Ovary (tissue), 9 donors: ENCODE data around the gene LARGE1. TPM values are rescaled to one million over a fixed set of nuclear protein-coding genes. Genes with fewer than 3 reads are reported as not detected.

Experiments
- DNase-seq, 5 donors: peaks; one replicate each; pipeline ENCODE4 v3.0.0-alpha.2; 2019 to 2020
- H3K27ac ChIP-seq, 2 donors: fragments of 200-600 bp; one replicate each; pipeline versions ENCODE4 v1.5.1 to v1.8.0; 2019 to 2022
- H3K27me3 ChIP-seq: fragments of 200-600 bp; one replicate; pipeline ENCODE4 v1.8.0; 2022
- H3K36me3 ChIP-seq: fragments of 200-600 bp; sonication (generic); one replicate; pipeline ENCODE4 v1.5.1; 2019
- H3K4me1 ChIP-seq: one replicate; pipeline ENCODE4 v1.8.1; 2013; ENCODE audit warnings: mild to moderate bottlenecking, moderate library complexity; ENCODE audit not compliant: insufficient read depth
- H3K4me3 ChIP-seq: fragments of 200-600 bp; sonication (generic); one replicate; pipeline ENCODE4 v1.5.1; 2017
- H3K9me3 ChIP-seq, 2 donors: fragments of 200-600 bp in 1 of 2; sonication (generic) in 1 of 2; one replicate each; pipeline versions ENCODE4 v1.5.1 to v1.8.1; 2013 to 2019; ENCODE audit warnings: mild to moderate bottlenecking in 1 of 2, moderate library complexity in 1 of 2
- EP300 ChIP-seq: sonication (generic); formaldehyde crosslinking; IDR thresholded peaks from one replicate; pipeline ENCODE4 v1.6.1; 2017; ENCODE audit warnings: antibody characterized with exemption
- POLR2A ChIP-seq: fragments of 450-650 bp; IDR thresholded peaks from one replicate; pipeline ENCODE4 v1.6.1; 2017; ENCODE audit warnings: antibody characterized with exemption, mild to moderate bottlenecking, moderate library complexity
- WGBS, 3 donors: extraction: QIAGEN DNeasy Blood & Tissue Kit in 1 of 3; methylation state at CpG; one replicate each; pipeline versions ENCODE4 v1.1.5 to v1.1.7; 2013 to 2017; 5-methylcytosine and 5-hydroxymethylcytosine counted together
- intact Hi-C, 4 donors: fragments of 100-400 bp; cut with DNase I; formaldehyde crosslinking; loops; one replicate each; pipeline versions ENCODE4 v1.11.0 to v1.15.1; 2022 to 2023
- polyA plus RNA-seq, 2 donors: library from polyadenylated mRNA; stranded (reverse); fragments of 200-250 nt in 1 of 2; fragments of 350-450 nt in 1 of 2; fragmentation: Illumina TruSeq in 1 of 2; extraction: RNeasy Lipid Tissue Mini Kit (QIAGEN cat#74804) in 1 of 2; gene quantifications; one replicate each; pipeline ENCODE4 v1.2.3, GENCODE V29; 2013 to 2014
- total RNA-seq, 7 donors: library from RNA; depleted of rRNA in 2 of 7; stranded (reverse); fragments of >200 nt in 2 of 7; fragmentation: NEBNext Ultra II Directional in 3 of 7; extraction: Animal tissue kit (Norgen Biotek cat#: 25700) in 3 of 7; gene quantifications; one replicate each; pipeline versions ENCODE4 v1.1.0 to v1.2.4, GENCODE V29; 2016 to 2023
- TF ChIP-seq, protein P1 (sequence below), 3 donors: fragments of 450-650 bp in 2 of 3; fragments of 200-600 bp in 1 of 3; IDR thresholded peaks; one replicate each; pipeline versions ENCODE4 v1.5.1 to v1.8.0; 2016 to 2022; ENCODE audit warnings: antibody characterized with exemption in 3 of 3, mild to moderate bottlenecking in 1 of 3
- donor health status: DM: no; HTN: no; CAD: no; lungs with moderate emphysema.
- donor health status: DM: no; HTN: no; CAD: no.
- donor health status: Bipolar disorder and iron deficiency.
- donor health status: DM: yes; HTN: yes; CAD: no.
- donor health status: DM: no; HTN: no; CAD: no.
- donor health status: DM: yes; HTN: yes; CAD: no.

The LARGE1 gene
- total and polyA plus RNA-seq, 9 donors = 13.4 to 67.6 (median 36.8) TPM

DNA sequence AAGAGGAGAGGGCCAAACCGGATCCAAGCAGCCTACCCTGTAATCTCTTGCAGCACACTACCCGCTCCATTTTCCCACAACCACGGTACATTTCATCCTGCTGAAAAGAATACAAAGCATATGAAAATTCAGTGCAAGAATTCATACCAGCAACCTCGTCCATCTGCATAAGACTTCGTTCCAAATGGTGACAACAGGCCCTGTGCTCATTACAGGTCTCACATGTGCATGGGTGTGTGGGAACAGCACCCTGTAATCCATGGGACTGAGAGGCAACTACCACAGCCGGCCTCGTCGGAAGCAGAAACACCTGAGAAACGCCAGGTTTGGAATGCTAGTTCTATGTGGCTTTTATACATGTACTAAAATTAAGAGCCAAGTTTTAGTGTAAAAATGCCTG is 52.3 kb downstream of the LARGE1 start:
- no peak for DNase-seq
- Histone ChIP-seq H3K27ac (no peak overlapping the region), H3K4me3 (no peak overlapping the region), H3K9me3 (no peaks in the 10 kb centered on the region), H3K27me3 (no peaks in the 10 kb centered on the region), H3K36me3 (no peaks in the 10 kb centered on the region), H3K4me1 (peaks cover 22% of the 10 kb centered on the region)
- WGBS, 3 donors = 97 to 98% (median 98%) methylated on average over 9 of the region's 9 CpGs
- TF ChIP-seq POLR2A (no peak), EP300 (no peak)
- TF ChIP-seq, protein P1, sequence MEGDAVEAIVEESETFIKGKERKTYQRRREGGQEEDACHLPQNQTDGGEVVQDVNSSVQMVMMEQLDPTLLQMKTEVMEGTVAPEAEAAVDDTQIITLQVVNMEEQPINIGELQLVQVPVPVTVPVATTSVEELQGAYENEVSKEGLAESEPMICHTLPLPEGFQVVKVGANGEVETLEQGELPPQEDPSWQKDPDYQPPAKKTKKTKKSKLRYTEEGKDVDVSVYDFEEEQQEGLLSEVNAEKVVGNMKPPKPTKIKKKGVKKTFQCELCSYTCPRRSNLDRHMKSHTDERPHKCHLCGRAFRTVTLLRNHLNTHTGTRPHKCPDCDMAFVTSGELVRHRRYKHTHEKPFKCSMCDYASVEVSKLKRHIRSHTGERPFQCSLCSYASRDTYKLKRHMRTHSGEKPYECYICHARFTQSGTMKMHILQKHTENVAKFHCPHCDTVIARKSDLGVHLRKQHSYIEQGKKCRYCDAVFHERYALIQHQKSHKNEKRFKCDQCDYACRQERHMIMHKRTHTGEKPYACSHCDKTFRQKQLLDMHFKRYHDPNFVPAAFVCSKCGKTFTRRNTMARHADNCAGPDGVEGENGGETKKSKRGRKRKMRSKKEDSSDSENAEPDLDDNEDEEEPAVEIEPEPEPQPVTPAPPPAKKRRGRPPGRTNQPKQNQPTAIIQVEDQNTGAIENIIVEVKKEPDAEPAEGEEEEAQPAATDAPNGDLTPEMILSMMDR (IDR thresholded peaks at IDR 0.05) = no peak
- intact Hi-C loops = loop anchor here in 1 of 4 donors (5.0 kb wide), 1 partner anchor 39 kb away; no protein-coding TSS in a partner anchor

DNA sequence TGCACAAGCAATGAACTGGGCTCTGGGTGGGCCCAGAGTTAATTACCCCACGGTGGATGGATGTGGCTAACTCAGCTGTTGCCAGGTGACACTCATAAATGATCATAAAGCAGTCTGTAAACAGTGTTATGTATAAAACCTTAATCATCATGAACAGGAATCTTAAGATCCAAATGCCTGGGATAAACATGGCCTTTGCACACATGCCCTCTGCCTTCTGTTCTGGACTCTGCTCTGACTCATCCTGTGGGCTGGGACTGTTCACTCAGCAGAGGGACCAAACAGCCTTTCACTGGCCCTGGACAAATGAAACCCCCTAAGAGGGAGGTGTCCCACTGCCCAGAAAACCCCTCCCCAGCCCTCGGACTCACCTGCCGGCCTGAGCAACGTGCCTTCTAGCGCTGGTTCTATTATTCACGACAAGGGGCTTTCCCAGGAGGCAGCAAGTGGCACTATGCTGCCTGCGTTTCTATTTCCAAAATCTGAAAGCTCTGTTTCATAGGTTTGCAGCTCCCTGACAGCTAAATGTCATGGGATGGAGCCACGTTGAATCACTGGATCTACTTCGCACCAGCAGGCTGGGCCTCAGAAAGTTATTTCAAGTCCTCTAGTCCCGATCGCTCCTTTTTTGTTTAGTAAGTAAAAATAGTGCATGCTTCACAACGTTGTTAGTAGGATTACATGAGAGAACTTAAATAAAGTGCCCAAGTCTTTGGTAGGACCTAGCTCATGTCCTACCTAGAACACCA is 53.0 kb downstream of the LARGE1 start:
- no peak overlapping the region for H3K4me3 ChIP-seq
- WGBS, 3 donors = 72 to 75% (median 74%) methylated on average over 12 of the region's 12 CpGs
- no peaks in the 10 kb centered on the region for H3K9me3 ChIP-seq
- no peaks in the 10 kb centered on the region for H3K36me3 ChIP-seq
- no peak overlapping the region for H3K27ac ChIP-seq
- DNase-seq = no peak
- intact Hi-C loops = loop anchor here in 1 of 4 donors (5.0 kb wide), 1 partner anchor 40 kb away; no protein-coding TSS in a partner anchor
- no peaks in the 10 kb centered on the region for H3K27me3 ChIP-seq
- H3K4me1 ChIP-seq = peaks cover 22% of the 10 kb centered on the region
- TF ChIP-seq POLR2A = no peak

DNA sequence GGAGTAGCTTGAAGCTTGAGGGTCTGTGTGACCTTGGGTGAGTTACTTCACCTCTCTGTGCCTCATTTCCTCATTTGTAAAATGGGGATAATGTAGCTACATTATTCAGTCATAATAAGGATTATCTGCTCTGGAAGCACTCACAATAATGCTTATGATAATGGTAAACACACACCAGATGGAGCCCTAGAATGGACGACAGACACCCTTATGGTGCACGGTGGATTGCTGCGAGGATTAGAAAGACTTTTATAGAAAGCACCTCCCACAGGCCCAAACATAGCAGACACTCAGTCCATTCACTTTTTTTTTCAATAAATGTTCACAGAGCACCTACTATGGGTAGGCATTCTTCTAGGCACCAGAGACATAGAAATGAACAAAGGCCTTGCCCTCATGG is 53.8 kb downstream of the LARGE1 start:
- no peaks in the 10 kb centered on the region for H3K27me3 ChIP-seq
- no peaks in the 10 kb centered on the region for H3K9me3 ChIP-seq
- no peaks in the 10 kb centered on the region for H3K36me3 ChIP-seq
- WGBS, 3 donors = 87 to 90% (median 88%) methylated on average over 3 of the region's 3 CpGs
- intact Hi-C loops = loop anchor here in 1 of 4 donors (5.0 kb wide), 1 partner anchor 41 kb away; no protein-coding TSS in a partner anchor
- H3K4me3 ChIP-seq = no peak overlapping the region
- H3K27ac ChIP-seq = no peak overlapping the region
- H3K4me1 ChIP-seq = peaks cover 22% of the 10 kb centered on the region
- TF ChIP-seq POLR2A (no peak), EP300 (no peak)
- TF ChIP-seq, protein P1 (IDR thresholded peaks at IDR 0.05) = no peak
- DNase-seq = no peak

DNA sequence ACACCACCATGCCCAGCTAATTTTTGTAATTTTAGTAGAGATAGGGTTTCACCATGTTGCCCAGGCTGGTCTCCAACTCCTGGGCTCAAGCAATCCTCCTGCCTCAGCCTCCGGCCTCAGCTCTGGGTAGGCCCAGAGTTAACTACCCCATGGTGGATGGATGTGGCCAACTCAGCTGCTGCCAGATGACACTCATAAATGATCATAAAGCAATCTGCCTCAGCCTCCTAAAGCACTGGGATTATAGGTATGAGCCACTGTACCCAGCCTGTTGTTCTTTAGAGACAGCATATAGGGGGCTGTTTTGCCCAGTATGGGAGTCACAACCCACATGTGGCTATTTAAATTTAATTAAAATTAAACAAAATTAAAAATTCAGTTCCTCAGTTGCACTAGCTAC is 54.3 kb downstream of the LARGE1 start:
- DNase-seq = no peak
- H3K27me3 ChIP-seq = no peaks in the 10 kb centered on the region

More for the DNA sequence above, 54.3 kb downstream of the LARGE1 start:
- Histone ChIP-seq H3K4me3 (no peak overlapping the region), H3K9me3 (no peaks in the 10 kb centered on the region), H3K36me3 (no peaks in the 10 kb centered on the region), H3K4me1 (peaks cover 22% of the 10 kb centered on the region), H3K27ac (no peak overlapping the region)
- TF ChIP-seq, protein P1 (IDR thresholded peaks at IDR 0.05) = no peak
- TF ChIP-seq POLR2A = no peak
- no peak for TF ChIP-seq EP300
- 94 to 100% (median 100%) methylated on average over 1 of the region's 1 CpG for WGBS, 3 donors
- intact Hi-C loops = loop anchor here in 1 of 4 donors (5.0 kb wide), 1 partner anchor 41 kb away; no protein-coding TSS in a partner anchor
